KBM-7 (cell line): Measurements from ENCODE around the gene ABCC4.
"Not testable (repeated sequence)": the region's sequence is repeated elsewhere in the genome, so short reads cannot be mapped to it uniquely, and the experiment has no call there.

ENCODE experiments used
- DNase-seq: peaks from one replicate; pipeline ENCODE4 v3.0.0-alpha.2; 2015
- in situ Hi-C: fragments of 300-500 bp; cut with MboI; formaldehyde crosslinking; loops from 2 replicates; pipeline ENCODE4 v1.14.3; 2020; ENCODE audit warnings: low sequenced_read_pairs, low pct_unique_long_range_greater_than_20kb, mixed read lengths

Gene ABCC4

GRCh38 chr13:95301968-95302393 lies 730 bp upstream of the ABCC4 start:
- in situ Hi-C loops: no loop called here
- no peak for DNase-seq

- in situ Hi-C loops: no loop called here
- DNase-seq: peak; percentile 54
These were observed 547 bp downstream of the ABCC4 start for GRCh38 chr13:95300625-95301182.

- no peak for DNase-seq
- in situ Hi-C loops: no loop called here
These were observed 2.2 kb downstream of the ABCC4 start for GRCh38 chr13:95298971-95299621.

GRCh38 chr13:95298169-95298965 lies 2.9 kb downstream of the ABCC4 start:
- in situ Hi-C loops: no loop called here

GRCh38 chr13:95296326-95296925 lies 4.8 kb downstream of the ABCC4 start:
- no peak for DNase-seq
- in situ Hi-C loops: no loop called here

More at GRCh38 chr13:95298169-95298965, 2.9 kb downstream of the ABCC4 start:
- DNase-seq: no peak

GRCh38 chr13:95295026-95295425 lies 6.2 kb downstream of the ABCC4 start:
- no peak for DNase-seq
- in situ Hi-C loops: no loop called here

GRCh38 chr13:95292622-95293021 lies 8.6 kb downstream of the ABCC4 start:
- in situ Hi-C loops: no loop called here
- no peak for DNase-seq

- DNase-seq, in situ Hi-C loops: not testable (repeated sequence)
These were observed 11.3 kb downstream of the ABCC4 start for GRCh38 chr13:95289901-95290300.

- in situ Hi-C loops: no loop called here
- DNase-seq: peak; percentile 61
These were observed 12.2 kb downstream of the ABCC4 start for GRCh38 chr13:95289020-95289444.

GRCh38 chr13:95284436-95284835 lies 16.8 kb downstream of the ABCC4 start:
- DNase-seq: no peak
- in situ Hi-C loops: no loop called here

GRCh38 chr13:95279016-95279415 lies 22.2 kb downstream of the ABCC4 start:
- in situ Hi-C loops: no loop called here
- no peak for DNase-seq

- in situ Hi-C loops: no loop called here
- DNase-seq: no peak
These were observed 25.2 kb downstream of the ABCC4 start for GRCh38 chr13:95276037-95276505.

GRCh38 chr13:95275322-95276036 lies 25.8 kb downstream of the ABCC4 start:
- DNase-seq: no peak

GRCh38 chr13:95273592-95274132 lies 27.6 kb downstream of the ABCC4 start:
- DNase-seq, in situ Hi-C loops: not testable (repeated sequence)

More at GRCh38 chr13:95275322-95276036, 25.8 kb downstream of the ABCC4 start:
- in situ Hi-C loops: no loop called here

GRCh38 chr13:95272076-95272475 lies 29.2 kb downstream of the ABCC4 start:
- DNase-seq, in situ Hi-C loops: not testable (repeated sequence)

- DNase-seq: no peak
- in situ Hi-C loops: no loop called here
These were observed 31.5 kb downstream of the ABCC4 start for GRCh38 chr13:95269756-95270155.

GRCh38 chr13:95268343-95269065 lies 32.7 kb downstream of the ABCC4 start:
- in situ Hi-C loops: not testable (repeated sequence)
- DNase-seq: peak; percentile 44

GRCh38 chr13:95267662-95268342 lies 33.4 kb downstream of the ABCC4 start:
- in situ Hi-C loops: no loop called here
- DNase-seq: peak; percentile 50
